ENCODE results near the gene BNIP3.

The BNIP3 gene

GRCh38 chr10:132011024-132011423 is 29.3 kb upstream of the BNIP3 start:
- DNase-seq (ENCODE audit: low read depth): no peak
- H3K4me3 ChIP-seq (ENCODE audit: low read depth, low read length): no peak overlapping the region
- TF ChIP-seq CTCF (conservative IDR thresholded peaks at IDR 0.05; ENCODE audit: low read depth, low read length): no peak

- DNase-seq (ENCODE audit: low read depth): no peak
- no peak overlapping the region for H3K4me3 ChIP-seq (ENCODE audit: low read depth, low read length)
- no peak for TF ChIP-seq CTCF (conservative IDR thresholded peaks at IDR 0.05; ENCODE audit: low read depth, low read length)
Observed at GRCh38 chr10:132010483-132010882, 28.8 kb upstream of the BNIP3 start.

DNA sequence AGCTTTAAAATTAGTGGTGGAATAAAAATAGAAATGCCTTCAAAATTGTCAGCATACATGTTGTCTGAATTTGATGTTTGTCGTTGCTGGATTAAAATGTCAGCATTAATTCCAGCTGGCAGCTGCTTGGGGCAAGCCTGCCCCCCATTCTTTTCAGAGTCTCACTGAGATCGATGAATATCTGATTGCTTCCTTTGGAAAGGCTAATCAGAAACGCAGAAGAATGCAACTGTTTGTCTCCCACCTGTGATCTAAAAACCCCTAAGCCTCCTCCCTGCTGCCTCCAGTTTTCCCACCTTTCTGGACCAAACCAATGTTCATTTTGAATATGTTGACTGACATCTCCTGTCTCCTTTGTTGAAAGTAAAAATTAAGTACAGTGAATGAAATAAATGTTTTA is 27.9 kb upstream of the BNIP3 start:
- H3K4me3 ChIP-seq (ENCODE audit: low read depth, low read length): no peak overlapping the region
- no peak for TF ChIP-seq CTCF (conservative IDR thresholded peaks at IDR 0.05; ENCODE audit: low read depth, low read length)
- no peak for DNase-seq (ENCODE audit: low read depth)

DNA sequence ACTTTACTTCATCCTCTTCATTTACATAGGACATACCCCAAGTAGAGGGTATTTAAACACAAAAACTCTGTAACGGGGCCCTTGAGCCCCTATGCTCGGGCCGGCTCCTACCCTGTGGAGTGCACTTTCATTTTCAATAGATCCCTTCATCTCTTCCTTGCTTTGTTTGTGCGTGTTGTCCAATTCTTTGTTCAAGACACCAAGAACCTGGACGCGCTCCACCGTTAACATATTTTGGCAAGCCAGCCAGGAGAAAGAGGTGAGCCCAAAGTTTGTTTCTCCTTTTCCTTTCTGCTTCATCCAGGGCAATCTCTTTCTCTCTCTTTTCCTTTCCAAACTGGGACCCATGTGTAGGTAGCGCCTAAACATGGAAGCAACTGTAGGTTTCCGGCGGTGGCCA is 26.0 kb upstream of the BNIP3 start:
- H3K4me3 ChIP-seq (ENCODE audit: low read depth, low read length): no peak overlapping the region
- DNase-seq (ENCODE audit: low read depth): no peak
- TF ChIP-seq CTCF (conservative IDR thresholded peaks at IDR 0.05; ENCODE audit: low read depth, low read length): no peak

GRCh38 chr10:132006966-132007365 is 25.2 kb upstream of the BNIP3 start:
- DNase-seq (ENCODE audit: low read depth): no peak
- no peak for TF ChIP-seq CTCF (conservative IDR thresholded peaks at IDR 0.05; ENCODE audit: low read depth, low read length)
- H3K4me3 ChIP-seq (ENCODE audit: low read depth, low read length): no peak overlapping the region

DNA sequence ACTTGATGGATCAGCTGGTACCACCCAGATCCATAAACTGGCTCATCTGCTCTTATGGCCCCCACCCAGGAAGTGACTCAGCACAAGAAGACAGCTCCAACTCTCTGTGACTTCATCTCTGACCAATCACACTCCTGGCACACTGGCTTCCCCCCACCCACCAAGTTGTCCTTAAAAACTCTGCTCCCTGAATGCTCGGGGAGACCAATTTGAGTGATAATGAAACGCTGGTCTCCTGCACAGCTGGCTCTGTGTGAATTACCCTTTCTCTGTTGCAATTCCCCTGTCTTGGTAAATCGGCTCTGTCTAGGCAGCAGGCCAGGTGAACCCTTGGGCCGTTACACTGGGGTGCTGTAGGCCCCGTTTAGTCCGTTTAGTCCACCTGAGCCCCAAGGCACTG is 23.4 kb upstream of the BNIP3 start:
- TF ChIP-seq CTCF (conservative IDR thresholded peaks at IDR 0.05; ENCODE audit: low read depth, low read length): no peak
- H3K4me3 ChIP-seq (ENCODE audit: low read depth, low read length): no peak overlapping the region
- DNase-seq (ENCODE audit: low read depth): no peak

DNA sequence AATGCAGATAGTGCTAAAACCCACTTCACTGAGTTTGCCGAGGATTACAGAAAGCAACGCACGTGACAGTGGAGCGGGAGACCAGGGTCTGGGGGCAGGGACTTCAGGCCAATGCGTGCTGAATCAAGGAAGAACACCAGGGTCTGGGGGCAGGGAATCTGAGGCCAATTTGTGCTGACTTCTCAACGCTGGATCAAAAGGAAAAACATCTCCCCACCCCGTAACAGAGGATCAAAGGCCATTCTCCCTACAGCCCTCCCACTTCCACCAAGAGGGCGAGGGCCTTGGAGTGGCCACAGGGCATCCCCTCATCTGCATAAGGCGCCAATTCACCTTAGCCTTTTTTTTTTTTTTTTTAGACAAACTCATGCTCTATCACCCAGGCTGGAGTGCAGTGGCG is 22.3 kb upstream of the BNIP3 start:
- TF ChIP-seq CTCF (conservative IDR thresholded peaks at IDR 0.05; ENCODE audit: low read depth, low read length): no peak
- no peak for DNase-seq (ENCODE audit: low read depth)
- H3K4me3 ChIP-seq (ENCODE audit: low read depth, low read length): no peak overlapping the region
